GM21723 (cell line): Measurements from ENCODE around the gene ABR.
"Not testable (repeated sequence)": the region's sequence is repeated elsewhere in the genome, so short reads cannot be mapped to it uniquely, and the experiment has no call there.

Experiments used
- ATAC-seq: cut with Tn5 transposase; IDR thresholded peaks from one replicate; pipeline ENCODE4 v1.9.1; 2021; ENCODE audit warnings: mild to moderate bottlenecking, moderate library complexity; ENCODE audit not compliant: unreplicated experiment

The ABR gene

DNA sequence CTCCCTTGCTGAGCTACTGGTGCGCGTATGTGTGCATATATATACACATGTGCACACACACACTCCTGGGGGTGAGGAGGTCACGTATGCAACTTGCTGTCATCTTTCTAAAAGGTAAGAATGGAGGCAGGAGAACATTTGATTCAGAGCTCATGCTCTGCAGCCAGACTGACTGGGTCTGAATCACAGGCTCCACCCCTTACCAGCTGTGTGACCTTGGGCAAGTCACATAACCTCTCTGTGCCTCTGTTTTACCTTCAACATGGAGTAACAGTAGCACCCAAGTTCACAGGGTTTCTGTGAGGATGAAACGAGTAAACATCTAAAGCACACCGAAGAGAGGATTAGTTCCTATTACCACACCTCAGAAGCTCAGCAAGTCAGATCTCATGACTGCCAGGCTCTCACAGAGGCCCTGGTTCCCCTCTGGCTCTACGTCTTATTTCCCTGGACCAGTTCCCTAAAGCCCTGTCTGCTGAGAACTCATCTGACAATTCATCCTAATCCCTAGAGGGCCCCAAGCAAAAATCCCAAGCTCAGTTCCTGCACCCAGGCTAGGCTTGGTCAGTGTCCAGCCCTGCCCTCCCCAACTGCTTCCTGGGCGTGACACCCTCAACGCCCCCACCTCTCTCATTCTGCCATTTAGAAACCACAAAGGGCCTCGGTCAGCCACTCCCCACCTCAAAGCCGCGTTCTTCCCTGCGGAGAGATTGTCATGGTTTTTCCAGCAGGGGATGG, 28.7 kb downstream of the ABR start:
- no peak for ATAC-seq

DNA sequence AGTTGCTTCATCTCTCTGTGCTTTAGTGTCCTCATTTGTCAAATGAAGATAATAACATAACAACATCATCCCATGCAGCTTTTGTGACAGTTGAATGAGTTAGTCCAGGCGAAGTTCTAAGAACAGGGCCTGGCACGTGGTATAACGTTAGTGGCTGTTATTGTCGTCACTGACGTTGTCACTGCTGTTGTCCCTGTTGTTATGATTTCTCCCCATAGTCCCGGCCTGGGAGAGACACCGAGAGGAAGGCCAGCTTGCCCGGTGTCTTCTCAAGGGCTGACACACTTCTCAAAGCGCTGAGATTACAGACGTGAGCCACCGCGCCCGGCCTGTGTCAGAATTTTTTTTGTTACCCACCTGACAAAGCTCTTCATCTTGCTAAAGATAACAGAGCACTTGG, 29.9 kb downstream of the ABR start:
- ATAC-seq, result no peak

DNA sequence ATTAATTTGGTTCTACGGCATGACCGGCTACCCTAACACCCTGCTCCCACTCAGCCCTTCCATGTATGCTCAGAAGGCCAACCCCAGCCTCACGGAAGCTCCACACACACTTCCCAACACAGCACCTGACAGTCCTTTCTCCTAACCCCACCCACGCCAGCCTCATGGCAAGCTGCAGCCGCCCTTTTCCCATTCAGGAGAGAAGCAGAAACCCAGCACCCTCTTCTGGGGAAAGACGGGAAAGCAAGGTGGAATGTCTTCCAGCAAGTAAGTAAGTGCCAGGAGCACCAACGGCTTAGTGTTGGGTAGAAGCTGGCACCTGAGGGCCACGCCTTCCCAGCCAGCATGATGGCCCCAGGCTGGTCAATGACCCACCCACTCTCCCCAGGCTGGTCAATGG, 32.1 kb downstream of the ABR start:
- ATAC-seq, result no peak

DNA sequence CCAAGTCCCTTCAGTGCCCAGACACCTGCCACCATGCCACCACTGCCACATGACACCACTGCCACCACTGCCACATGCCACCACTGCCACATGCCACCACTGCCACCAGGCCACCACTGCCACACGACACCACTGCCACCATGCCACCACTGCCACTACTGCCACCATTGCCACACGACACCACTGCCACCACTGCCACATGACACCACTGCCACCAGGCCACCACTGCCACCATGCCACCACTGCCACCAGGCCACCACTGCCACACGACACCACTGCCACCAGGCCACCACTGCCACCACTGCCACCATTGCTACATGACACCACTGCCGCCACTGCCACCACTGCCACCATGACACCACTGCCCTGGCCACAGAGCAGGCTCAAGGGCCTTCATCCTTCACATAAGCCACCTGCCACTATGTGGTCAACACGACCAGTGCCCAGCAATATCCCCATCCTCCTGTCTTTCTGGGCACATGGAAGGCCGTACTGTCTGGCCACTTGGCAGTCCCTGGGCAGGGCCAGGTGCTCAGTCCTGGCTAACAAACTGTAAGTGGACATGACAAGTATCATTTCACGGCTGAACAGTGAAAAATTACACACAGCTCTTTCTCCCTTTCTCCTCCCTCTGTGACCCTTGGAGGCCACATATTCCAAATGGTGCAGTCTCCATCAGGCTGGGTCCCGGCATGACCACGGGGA, 33.1 kb downstream of the ABR start:
- no peak for ATAC-seq

DNA sequence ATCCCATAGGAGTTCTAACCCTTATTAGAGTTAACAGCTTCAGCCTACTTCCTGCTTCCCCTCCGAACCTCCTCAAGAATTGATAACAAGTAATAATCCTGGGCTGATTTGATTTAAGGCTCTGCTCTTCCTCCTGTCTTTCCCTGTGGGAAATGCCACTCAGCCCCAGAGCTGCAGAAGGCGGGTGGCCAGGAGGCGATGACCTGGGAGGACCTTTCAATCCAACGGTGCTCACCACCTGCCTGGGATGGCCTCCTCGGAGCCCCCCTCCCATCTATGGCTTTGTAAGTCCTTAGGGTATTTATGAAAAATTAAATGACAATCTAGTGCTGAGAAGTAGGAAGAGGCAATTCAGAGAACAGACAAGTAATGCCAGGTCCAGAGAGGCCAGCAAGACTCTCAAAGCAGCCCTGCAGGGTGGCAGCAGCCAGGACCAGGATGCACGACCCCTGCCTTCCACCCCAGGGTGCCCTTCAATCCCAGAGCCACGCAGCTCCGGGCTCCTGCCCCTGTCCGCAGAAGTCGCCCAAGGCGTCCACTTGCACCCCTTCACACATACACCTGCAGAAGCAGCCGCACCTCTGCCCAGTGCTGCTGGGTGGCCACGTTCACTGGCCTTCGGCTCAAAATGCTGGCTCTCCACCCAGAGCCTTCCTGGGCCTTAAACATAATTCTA, 34.3 kb downstream of the ABR start:
- ATAC-seq, result no peak

DNA sequence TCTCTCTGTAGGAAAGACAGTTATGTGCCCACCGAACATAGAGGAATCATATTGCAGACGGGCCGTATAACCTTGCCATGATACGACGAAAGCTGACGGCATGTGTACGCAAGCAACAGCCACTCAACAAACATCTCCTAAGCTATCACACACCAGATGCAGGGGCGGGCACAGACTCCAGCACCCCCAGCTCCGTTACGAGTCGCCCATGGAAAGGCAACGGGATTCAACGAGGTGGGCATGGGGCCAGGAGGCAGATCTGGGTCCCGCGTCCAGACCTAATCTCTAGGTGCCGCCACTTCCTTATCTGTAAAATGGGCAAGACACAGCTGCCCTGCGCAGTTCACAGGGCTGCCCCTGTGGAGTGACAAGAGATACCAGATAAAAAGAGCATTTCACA, 35.6 kb downstream of the ABR start:
- ATAC-seq, result no peak

DNA sequence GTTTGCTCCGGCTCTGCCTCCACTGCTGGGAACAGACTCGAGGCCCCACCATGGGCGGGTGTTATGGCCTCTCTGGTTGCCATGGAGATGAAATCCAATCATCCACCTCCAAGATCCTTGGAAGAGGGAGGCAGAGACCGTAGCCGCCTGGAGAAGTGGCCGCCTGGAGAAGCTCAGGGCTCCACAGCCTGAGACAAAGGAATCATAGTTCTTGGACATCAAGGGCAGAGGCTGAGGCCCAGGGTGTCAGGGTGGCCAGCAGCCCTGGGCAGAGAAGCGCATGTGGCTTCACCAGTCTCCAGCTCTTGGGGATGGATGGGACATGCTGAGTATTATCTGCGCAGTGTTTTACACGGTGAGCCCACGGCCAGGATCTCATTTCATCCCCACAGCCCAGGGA, 36.2 kb downstream of the ABR start:
- no peak for ATAC-seq

DNA sequence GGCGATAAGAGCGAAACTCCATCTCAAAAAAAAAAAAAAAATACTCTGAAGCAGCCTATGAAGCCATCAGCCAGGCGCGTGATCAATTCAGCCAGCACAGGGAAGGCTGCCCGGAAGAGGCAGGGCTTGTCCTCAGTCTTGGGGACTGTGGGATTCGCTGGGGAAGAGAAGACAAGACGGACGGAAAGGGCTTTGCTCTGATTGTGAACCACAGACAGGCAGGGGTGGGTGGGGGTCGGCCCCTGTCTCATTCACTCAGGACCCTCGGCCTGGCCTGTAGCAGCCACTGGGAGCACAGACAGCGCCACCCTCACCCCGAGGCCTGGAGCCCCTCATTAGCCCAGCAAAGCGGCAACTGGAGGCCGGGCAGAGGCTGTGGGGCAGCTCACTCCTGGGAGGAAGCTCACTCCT, 37.2 kb downstream of the ABR start:
- ATAC-seq, result no peak

DNA sequence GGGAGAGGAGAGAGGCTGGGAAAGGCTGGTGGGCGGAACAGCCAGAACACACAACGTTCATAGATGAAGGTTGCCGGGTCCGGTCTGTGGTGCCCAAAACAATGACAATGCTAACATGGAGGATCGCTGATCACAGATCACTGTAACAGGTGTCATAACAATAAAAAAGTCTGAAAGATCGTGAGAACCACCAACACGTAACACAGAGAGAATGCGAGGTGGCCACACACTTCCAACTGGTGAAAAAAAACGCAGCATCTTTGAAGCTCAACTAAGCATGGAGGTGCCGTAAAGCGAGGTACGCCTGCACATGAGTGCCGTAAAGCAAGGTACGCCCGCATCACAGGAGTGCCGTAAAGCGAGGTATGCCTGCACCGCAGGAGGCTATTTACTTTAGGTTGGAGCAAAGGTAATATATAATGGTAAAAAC, 42.3 kb downstream of the ABR start:
- ATAC-seq, result no peak

DNA sequence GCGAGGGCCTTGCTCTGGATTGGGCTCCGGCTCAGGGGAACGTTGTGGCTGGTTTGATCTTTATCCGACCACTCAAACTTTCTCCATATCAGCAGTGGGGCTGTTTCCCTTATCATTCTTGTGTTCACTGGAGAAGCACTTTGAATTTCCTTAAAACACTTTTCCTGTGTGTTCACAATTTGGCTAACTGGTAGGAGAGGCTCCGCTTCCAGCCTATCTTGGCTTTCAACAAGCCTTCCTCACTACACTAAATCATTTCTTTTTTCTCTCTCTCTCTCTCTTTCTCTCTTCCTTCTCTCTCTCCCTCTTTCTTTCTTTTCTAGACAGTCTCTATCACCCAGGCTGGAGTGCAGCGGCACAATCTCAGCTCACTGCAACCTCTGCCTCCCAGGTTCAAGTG, 43.0 kb downstream of the ABR start:
- ATAC-seq, result no peak

DNA sequence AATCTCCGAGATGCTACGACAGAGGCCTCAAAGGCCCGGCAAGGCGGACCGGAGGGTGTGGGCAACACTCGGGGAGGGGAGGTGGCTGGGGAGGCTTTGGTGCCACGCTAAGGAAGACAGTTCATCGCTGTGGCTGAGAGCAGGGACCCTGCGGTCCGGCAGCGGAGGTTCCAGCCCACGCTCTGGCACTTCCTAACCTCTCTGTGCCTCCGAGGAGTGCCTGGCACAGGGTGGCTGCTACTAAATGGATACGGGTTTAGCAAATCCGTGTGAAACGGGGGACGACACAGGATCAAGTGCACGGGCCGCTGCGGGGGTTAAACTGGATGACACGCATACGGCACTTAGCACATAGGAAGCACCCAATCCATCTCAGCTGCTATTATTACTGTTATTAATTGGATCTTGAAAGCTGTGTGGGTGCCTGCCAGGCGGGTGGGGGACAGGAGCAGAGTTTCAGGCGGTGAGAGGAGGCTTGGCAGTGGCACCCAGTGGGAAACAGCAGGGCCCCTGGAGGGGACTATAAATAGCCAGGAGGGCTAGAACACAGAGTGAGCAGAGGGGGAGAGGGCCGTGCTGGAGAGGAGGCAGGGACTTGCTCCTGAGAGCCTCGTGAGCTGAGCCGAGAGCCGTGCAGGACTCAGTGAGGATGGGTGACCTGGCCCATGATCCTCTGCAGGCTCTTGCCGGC, 45.0 kb downstream of the ABR start:
- ATAC-seq, result no peak

DNA sequence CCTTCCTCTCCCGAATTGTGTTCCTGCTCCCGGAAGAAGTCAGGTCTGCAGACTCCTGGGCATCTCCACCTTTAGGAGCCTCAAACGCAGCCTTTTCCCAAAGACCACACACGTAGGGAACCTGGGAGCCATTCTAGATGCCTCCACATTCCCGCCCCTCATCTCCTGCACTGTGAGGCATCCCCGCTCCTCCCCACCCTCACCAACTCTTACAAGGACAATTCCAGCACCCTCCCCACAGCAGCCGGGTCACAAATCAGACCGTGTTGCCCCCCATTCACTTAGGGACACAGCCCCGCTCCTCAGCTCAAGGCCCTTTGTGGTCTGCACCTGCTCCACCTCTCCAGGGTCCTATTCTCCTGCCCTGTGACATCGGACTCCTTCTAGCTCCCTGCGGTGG, 49.6 kb downstream of the ABR start:
- ATAC-seq, result no peak

DNA sequence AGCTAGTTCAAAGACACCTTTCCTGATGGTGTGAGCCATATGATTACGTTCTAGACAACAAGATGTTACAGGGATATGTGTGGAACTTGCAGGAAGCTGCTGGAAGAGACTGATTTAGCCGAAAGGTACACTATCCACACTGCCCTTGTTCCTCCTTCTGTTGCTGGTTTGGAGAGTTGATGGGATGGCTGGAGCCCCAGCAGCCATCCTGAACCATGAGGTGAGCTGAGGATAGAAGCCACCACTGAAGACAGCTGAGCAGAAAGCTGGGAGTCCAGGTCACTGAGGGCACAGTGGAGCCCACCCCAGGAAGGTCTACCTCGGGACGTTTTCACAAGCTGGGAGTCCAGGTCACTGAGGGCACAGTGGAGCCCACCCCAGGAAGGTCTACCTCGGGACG, 51.3 kb downstream of the ABR start:
- not testable (repeated sequence) for ATAC-seq

DNA sequence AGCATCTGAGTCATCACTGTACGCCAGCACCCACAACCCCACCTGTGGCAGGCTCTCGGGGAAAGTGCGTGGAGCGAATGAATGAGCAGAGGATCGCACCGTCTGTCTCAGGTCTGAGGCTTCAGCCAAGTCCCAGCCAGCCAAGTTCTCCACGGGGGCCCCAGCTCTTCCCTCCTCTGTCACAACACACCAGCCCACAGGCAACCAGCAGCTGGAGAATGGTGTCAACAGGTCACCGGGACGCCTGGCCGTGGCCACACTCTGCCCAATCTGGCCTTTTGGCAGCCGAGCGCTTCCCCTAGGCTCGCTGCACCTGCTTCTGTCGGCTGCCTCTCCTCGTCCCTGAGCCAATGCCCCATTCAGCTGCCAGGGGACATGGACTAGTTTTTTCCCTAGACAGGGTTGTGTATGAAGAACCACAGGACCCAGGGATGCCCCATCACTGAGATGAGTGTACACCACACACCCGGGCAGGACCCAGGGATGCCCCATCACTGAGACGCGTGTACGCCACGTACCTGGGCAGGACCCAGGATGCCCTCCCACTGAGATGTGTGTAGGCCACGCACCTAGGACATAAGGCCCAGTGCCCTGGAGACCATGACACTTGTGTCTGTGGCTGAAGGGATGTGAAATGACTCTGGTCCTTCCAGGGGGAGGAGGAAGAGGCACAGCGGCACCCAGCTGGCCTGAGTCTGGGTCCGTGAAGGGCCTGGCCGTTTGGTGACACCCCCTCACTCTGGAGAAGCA, 52.8 kb downstream of the ABR start:
- no peak for ATAC-seq

DNA sequence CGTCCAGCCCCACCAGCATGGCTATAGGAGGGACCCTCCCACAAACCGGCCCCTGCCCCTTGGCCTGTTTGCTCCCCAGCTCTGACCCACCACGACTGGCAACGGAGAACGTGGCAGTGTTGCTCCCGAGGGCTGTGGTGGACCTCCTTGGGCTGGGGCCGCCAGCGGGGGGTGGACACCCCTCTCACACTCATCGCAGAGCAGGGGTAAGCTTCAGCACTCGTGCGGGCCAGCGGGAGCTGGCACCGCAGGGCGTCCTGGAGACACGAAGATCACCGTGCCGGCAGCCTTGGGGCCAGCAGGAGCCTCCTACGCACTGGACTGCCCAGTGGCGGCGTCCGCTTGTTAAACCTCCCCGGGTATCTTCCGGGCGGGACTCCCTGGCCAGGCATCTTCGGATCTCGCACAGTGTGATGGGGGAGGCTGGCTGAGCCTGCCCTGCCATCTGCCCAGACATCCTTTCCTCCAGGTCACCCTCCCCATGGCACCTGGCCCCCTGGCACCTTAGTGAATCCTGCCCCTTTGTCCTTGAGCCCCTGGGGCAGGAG, 53.5 kb downstream of the ABR start:
- no peak for ATAC-seq

DNA sequence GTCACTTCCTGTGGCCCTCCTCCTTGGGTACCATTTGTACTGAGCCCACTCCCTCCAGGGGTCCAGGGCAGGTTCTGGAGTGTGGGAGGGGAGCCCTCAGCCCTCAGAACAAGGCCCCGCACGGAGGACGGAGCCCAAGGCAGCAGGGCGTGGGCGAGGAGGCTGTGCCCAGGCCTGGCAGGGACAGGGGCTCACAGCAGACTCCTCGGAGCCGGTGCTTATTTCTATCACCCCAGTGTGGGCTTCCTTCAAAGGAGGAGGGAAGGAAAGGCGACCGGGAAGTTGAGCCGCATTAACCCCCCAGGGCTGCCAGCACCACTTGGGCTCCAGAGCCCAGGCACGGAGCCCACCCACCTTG, 54.0 kb downstream of the ABR start:
- ATAC-seq, result no peak

DNA sequence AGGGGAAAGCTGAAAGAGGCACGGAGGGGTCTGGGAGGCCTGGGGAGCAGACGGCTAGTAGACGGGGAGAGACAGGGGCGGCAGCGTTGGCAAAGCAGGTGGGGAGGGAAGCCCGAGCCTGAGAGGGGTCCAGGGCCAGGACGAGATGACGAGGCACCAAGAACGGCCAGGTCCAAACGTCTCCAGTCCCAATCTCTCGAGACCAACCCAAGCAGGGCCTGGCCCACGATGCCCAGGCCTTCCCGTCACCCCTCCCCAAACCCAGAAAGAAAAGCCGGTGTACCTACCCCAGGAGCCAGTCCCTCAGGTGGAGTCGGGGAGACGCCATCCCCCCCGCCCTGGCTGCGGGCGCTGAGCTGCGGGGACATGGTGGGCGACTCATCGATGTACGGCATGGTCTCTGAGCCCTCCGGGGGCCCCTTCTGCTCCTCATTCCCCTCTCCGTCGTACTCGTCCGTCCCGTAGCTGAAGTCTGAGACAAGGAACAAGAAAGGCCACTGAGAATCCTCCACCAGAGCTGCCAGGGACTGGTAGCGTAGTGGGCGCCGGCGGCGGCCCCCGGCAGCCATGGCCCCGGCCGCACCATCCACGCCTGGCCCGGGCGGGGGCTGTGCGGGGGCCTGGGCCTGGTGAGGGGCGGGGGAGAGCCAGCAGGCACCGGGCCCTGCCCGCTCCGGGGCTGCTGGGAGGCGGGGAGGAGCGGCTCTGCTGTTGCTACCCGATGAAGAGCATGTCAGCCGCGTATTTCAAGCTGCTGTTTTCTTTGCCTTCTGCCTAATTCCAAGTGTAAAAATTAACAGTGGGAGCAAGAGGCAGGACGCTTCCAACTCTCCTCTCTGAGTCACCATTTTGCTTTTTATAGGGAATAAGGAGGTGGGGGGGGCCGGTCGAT, 54.6 kb downstream of the ABR start:
- no peak for ATAC-seq

DNA sequence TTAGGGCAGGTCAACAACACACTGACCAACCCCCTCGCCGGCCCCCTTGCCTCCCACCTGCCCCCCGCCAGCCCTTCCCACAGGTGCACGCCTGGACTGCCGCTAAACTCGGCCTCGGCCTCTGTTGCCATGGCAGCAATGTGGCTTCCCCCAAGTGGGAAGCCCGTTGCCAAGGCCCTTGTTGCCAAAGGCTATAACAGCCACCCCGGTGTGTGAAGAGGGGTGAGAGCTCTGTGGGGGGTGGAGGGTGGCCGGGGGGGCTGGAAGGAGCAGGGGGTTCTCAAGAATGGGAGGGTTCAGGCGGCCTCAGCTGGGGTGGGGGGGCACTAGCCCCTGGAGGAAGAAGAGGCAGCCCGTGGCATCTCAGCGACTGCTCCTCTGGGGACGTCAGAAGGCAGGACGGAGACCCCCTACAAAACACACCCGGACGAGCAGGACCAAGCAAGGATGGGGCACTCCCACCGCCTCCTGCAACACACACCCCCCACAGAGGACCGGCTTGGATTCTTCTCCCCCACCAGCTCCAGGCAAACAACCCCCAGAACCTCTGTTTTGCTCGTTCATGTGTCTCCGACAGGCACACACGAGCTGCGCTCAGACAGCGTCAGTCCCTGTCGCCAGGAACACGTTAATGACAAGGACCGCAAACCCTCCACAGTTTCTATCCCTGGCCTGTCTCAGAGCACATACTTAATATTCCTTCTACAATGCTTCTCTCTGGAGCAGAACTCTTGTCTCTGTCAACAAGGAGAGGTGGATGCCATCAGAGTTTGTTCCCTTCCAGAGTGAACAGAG, 55.7 kb downstream of the ABR start:
- ATAC-seq, result no peak

DNA sequence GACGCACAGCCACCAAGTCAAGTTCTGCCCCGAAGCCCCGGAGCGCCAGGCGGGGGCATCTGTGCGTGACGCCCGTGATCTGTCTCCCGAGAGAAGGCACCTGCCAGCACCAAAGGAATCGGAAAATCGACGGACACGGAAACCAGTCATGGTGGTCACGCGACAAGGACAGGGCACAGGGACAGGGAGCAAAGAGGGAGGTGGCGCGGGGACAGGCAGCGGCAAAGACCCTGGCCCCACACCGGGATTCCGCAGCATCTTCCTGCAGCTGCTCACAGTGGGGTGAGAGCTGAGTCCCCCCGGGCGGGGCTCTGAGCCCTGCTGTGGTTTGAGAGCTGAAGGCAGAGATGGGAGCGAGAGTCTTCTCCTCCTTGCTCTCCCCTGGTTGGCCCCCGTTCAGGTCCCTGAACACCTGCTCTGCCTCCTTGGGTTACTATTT, 56.4 kb downstream of the ABR start:
- no peak for ATAC-seq
